Left colon (tissue), 2 donors: Measurements from ENCODE around the gene CHCHD6. TPM values are rescaled to one million over a fixed set of nuclear protein-coding genes. Genes with fewer than 3 reads are reported as not detected.

Experiments used
- ATAC-seq: fragments of 200-7000 bp; cut with Tn5 transposase; one replicate; pipeline ENCODE4 v1.9.1; 2020; ENCODE audit warnings: mild to moderate bottlenecking, moderate library complexity
- DNase-seq, 2 donors: peaks; one replicate each; pipeline ENCODE4 v3.0.0-alpha.2; 2020
- intact Hi-C, 2 donors: fragments of 100-400 bp; cut with DNase I in 1 of 2; cut with micrococcal nuclease in 1 of 2; formaldehyde crosslinking; loops; one replicate each; pipeline versions ENCODE4 v1.11.2 to v1.14.0; 2022; cut with DNase I, micrococcal nuclease
- total RNA-seq, 2 donors: library from RNA; stranded (reverse); fragmentation: NEBNext Ultra II Directional; extraction: Animal tissue kit (Norgen Biotek cat#: 25700); gene quantifications; one replicate each; pipeline ENCODE4 v1.2.1, GENCODE V29; 2021
- donor health status: DM: no; HTN: no; CAD: no.
- donor health status: DM: yes; HTN: yes; CAD: no.

Gene CHCHD6
- total RNA-seq, 2 donors from 2014 or later = 8.9 to 11.4 TPM

GRCh38 chr3:126984391-126985131 is 280.5 kb downstream of the CHCHD6 start:
- intact Hi-C loops = no loop called here
- ATAC-seq = no peak
- no peak for DNase-seq

GRCh38 chr3:126985132-126985985 is 281.3 kb downstream of the CHCHD6 start:
- DNase-seq = no peak
- no peak for ATAC-seq
- intact Hi-C loops = no loop called here

GRCh38 chr3:126986001-126986400 is 282.0 kb downstream of the CHCHD6 start:
- DNase-seq (no peak), ATAC-seq (no peak)
- intact Hi-C loops = no loop called here

- intact Hi-C loops = no loop called here
- DNase-seq = no peak
- ATAC-seq = no peak
Measured at GRCh38 chr3:126987129-126987528, 283.1 kb downstream of the CHCHD6 start.

GRCh38 chr3:126987596-126987995 is 283.6 kb downstream of the CHCHD6 start:
- ATAC-seq = no peak
- DNase-seq = no peak
- intact Hi-C loops = no loop called here

GRCh38 chr3:126988451-126989021 is 284.5 kb downstream of the CHCHD6 start:
- ATAC-seq = no peak
- intact Hi-C loops = no loop called here
- DNase-seq = no peak

- DNase-seq (no peak), ATAC-seq (no peak)
- intact Hi-C loops = no loop called here
Measured at GRCh38 chr3:126989316-126990023, 285.4 kb downstream of the CHCHD6 start.

GRCh38 chr3:126990024-126990700 is 286.1 kb downstream of the CHCHD6 start:
- DNase-seq (no peak), ATAC-seq (no peak)
- intact Hi-C loops = no loop called here

GRCh38 chr3:126990890-126991289 is 286.9 kb downstream of the CHCHD6 start:
- intact Hi-C loops = no loop called here
- no peak for ATAC-seq
- DNase-seq = no peak

GRCh38 chr3:126991366-126992200 is 287.5 kb downstream of the CHCHD6 start:
- no peak for ATAC-seq
- DNase-seq = no peak
- intact Hi-C loops = no loop called here

GRCh38 chr3:126992216-126992615 is 288.2 kb downstream of the CHCHD6 start:
- DNase-seq (no peak), ATAC-seq (no peak)
- intact Hi-C loops = no loop called here

GRCh38 chr3:126992776-126993175 is 288.7 kb downstream of the CHCHD6 start:
- no peak for ATAC-seq
- intact Hi-C loops = no loop called here

GRCh38 chr3:126993436-126993835 is 289.4 kb downstream of the CHCHD6 start:
- DNase-seq = no peak
- intact Hi-C loops = no loop called here
- no peak for ATAC-seq

More at GRCh38 chr3:126992776-126993175, 288.7 kb downstream of the CHCHD6 start:
- no peak for DNase-seq

GRCh38 chr3:126994661-126995245 is 290.7 kb downstream of the CHCHD6 start:
- intact Hi-C loops = no loop called here
- ATAC-seq = no peak
- no peak for DNase-seq

GRCh38 chr3:126995254-126995780 is 291.3 kb downstream of the CHCHD6 start:
- intact Hi-C loops = no loop called here
- DNase-seq = no peak
- no peak for ATAC-seq

- DNase-seq (no peak), ATAC-seq (no peak)
- intact Hi-C loops = no loop called here
Measured at GRCh38 chr3:126995926-126996512, 292.0 kb downstream of the CHCHD6 start.

GRCh38 chr3:126996905-126997304 is 292.9 kb downstream of the CHCHD6 start:
- DNase-seq (no peak), ATAC-seq (no peak)
- intact Hi-C loops = no loop called here
